ENCODE data around the gene CHMP6. TPM values are rescaled to one million over a fixed set of nuclear protein-coding genes. Genes with fewer than 3 reads are reported as not detected.

CHMP6 gene
- total RNA-seq, 4 donors from 2014 or later = 30.6 to 46.3 (median 40.2) TPM

DNA sequence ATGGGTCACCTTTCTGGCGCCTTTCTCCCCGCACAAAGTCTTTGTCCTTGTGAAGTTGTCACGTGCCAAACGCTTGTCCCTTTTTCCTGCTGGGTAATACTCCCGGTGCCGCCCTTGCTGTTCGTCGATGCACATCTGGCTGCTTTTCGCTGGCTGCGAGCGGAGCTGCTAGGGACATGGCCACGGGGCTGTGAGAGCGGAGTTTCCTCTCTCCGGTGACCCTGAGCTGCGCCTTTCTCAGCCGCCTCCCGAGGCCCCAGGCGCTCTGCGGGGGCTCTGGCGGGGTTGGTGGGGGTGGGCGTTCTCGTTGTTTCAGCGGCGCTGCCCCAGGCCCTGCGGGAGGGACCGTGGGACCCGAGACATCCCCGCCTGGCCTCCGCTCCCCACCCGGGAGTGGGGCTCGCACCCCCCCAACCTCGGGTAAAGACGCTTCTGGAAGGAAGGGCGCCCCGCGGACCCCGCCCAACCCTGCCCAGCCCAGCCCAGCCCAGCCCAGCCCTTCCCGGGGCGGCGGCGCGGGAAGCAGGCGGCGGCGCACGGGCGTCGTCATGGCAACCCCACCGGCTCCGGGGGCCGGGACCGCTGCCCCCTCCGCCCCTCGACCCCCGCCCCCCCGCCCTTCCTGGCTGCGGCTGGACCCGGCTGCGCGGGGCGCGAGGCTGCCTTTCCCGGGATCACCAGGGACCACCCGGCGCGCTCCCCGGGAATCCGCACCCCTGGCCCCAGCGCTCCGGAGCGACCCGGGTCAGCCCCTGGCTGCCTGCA is 12.3 kb downstream of the CHMP6 start:
- Histone ChIP-seq H3K4me3 (peak overlapping the region; percentile 3 to 50 (median 26)), H3K9me3 (no peaks in the 10 kb centered on the region), H3K27me3 (peaks cover 0 to 44% of the 10 kb centered on the region in 2 donors), H3K4me1 (peaks cover 0 to 40% (median 15%) of the 10 kb centered on the region in 4 donors), H3K36me3 (peaks cover 0 to 18% (median 0%) of the 10 kb centered on the region in 3 donors), H3K27ac (no peak overlapping the region)
- 4% methylated on average over 26 of the region's 72 CpGs for WGBS, 2 donors
- TF ChIP-seq, protein P1, sequence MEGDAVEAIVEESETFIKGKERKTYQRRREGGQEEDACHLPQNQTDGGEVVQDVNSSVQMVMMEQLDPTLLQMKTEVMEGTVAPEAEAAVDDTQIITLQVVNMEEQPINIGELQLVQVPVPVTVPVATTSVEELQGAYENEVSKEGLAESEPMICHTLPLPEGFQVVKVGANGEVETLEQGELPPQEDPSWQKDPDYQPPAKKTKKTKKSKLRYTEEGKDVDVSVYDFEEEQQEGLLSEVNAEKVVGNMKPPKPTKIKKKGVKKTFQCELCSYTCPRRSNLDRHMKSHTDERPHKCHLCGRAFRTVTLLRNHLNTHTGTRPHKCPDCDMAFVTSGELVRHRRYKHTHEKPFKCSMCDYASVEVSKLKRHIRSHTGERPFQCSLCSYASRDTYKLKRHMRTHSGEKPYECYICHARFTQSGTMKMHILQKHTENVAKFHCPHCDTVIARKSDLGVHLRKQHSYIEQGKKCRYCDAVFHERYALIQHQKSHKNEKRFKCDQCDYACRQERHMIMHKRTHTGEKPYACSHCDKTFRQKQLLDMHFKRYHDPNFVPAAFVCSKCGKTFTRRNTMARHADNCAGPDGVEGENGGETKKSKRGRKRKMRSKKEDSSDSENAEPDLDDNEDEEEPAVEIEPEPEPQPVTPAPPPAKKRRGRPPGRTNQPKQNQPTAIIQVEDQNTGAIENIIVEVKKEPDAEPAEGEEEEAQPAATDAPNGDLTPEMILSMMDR (IDR thresholded peaks at IDR 0.05) = no peak
- TF ChIP-seq POLR2A (IDR thresholded peaks at IDR 0.05) (no peak), EP300 (IDR thresholded peaks at IDR 0.05) (no peak)
- no peak for DNase-seq (ENCODE audit: low spot score in 2 of 2)

DNA sequence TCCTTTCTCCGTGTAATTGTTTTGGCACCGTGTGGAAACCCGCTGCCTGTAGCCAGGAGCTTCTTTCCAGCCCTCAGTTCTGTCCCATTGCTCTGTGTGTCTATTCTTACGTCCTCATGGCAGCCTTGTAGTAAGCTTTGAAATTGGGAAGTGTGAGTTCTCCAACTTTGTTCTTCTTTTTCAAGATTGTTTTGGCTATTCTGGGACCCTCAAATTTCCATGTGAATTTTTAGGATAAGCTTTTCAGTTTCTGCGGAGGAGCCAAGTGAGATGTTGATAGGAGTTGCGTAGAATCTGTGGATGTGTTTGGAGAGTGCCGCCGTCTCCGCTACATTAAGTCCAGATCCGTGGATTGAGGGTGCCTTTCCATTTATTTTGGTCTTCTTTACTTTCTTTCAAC is 15.2 kb downstream of the CHMP6 start:
- TF ChIP-seq, protein P1 (IDR thresholded peaks at IDR 0.05) = no peak
- no peak for TF ChIP-seq EP300 (IDR thresholded peaks at IDR 0.05)
- peaks cover 0 to 44% of the 10 kb centered on the region in 2 donors for H3K27me3 ChIP-seq
- no peak overlapping the region for H3K27ac ChIP-seq
- H3K9me3 ChIP-seq = peaks cover 0 to 11% (median 0%) of the 10 kb centered on the region in 4 donors
- H3K36me3 ChIP-seq = no peaks in the 10 kb centered on the region
- peaks cover 0 to 29% (median 13%) of the 10 kb centered on the region in 4 donors for H3K4me1 ChIP-seq
- 72 to 77% methylated on average over 10 of the region's 10 CpGs for WGBS, 2 donors
- DNase-seq (ENCODE audit: low spot score in 2 of 2) = no peak
- no peak overlapping the region for H3K4me3 ChIP-seq

GRCh38 chr17:81008140-81008539 is 16.5 kb downstream of the CHMP6 start:
- peaks cover 0 to 11% (median 0%) of the 10 kb centered on the region in 4 donors for H3K9me3 ChIP-seq
- H3K27ac ChIP-seq = no peak overlapping the region
- no peaks in the 10 kb centered on the region for H3K36me3 ChIP-seq
- no peak overlapping the region for H3K4me3 ChIP-seq
- no peak for DNase-seq (ENCODE audit: low spot score in 2 of 2)
- TF ChIP-seq, protein P1 (IDR thresholded peaks at IDR 0.05) = no peak
- peaks cover 0 to 17% (median 10%) of the 10 kb centered on the region in 4 donors for H3K4me1 ChIP-seq
- peaks cover 0 to 38% of the 10 kb centered on the region in 2 donors for H3K27me3 ChIP-seq
- WGBS, 2 donors = 76 to 83% methylated on average over 11 of the region's 11 CpGs

DNA sequence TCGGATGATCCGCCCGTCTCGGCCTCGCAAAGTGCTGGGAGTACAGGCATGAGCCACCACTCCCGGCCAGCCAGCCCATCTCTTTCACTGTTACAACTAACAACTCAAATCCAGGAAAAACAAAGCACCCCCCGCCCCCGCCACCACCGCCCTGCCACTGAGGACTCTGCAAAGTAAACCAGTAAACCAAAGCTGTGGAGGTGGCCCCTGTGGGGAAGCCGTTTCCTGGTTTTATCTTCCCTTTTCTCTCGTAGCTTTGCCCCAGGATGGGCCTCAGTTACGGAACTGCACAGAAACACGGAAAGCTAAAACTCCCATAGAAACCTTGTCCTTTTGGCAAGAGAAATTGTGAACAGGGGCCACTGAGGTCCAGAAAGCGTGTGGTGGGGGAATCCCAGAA is 17.5 kb downstream of the CHMP6 start:
- 70 to 79% methylated on average over 14 of the region's 14 CpGs for WGBS, 2 donors
- Histone ChIP-seq H3K36me3 (no peaks in the 10 kb centered on the region), H3K4me1 (peaks cover 0 to 7% (median 3%) of the 10 kb centered on the region in 4 donors), H3K27ac (no peak overlapping the region), H3K4me3 (no peak overlapping the region), H3K27me3 (peaks cover 0 to 29% of the 10 kb centered on the region in 2 donors), H3K9me3 (peaks cover 0 to 11% (median 0%) of the 10 kb centered on the region in 4 donors)
- no peak for DNase-seq (ENCODE audit: low spot score in 2 of 2)
- TF ChIP-seq, protein P1 (IDR thresholded peaks at IDR 0.05) = no peak
- TF ChIP-seq POLR2A (IDR thresholded peaks at IDR 0.05) = no peak
- no peak for TF ChIP-seq EP300 (IDR thresholded peaks at IDR 0.05)

GRCh38 chr17:81010935-81011334 is 19.3 kb downstream of the CHMP6 start:
- Histone ChIP-seq H3K36me3 (no peaks in the 10 kb centered on the region), H3K27me3 (peaks cover 0 to 11% of the 10 kb centered on the region in 2 donors), H3K4me3 (no peak overlapping the region), H3K4me1 (no peaks in the 10 kb centered on the region), H3K9me3 (peaks cover 0 to 11% (median 0%) of the 10 kb centered on the region in 4 donors), H3K27ac (no peak overlapping the region)
- WGBS, 2 donors = 79 to 86% methylated on average over 2 of the region's 2 CpGs
- TF ChIP-seq EP300 (IDR thresholded peaks at IDR 0.05) (no peak), POLR2A (IDR thresholded peaks at IDR 0.05) (no peak)
- TF ChIP-seq, protein P1 (IDR thresholded peaks at IDR 0.05) = no peak
- no peak for DNase-seq (ENCODE audit: low spot score in 2 of 2)

All from tibial nerve (tissue), 4 donors.